HEK293 (cell line): ENCODE results near the gene SKIC8.
A peak's percentile ranks its signal among the peaks of the same experiment; 100 is the strongest.

Source experiments
- KLF1 ChIP-seq: fragments of 450-650 bp; formaldehyde crosslinking; IDR thresholded peaks from 2 replicates; pipeline ENCODE4 v1.5.1; 2016; ENCODE audit warnings: missing biosample characterization, missing genetic modification characterization
- KLF8 ChIP-seq: fragments of 450-650 bp; formaldehyde crosslinking; IDR thresholded peaks from 2 replicates; pipeline ENCODE4 v1.5.1; 2016; ENCODE audit warnings: missing biosample characterization, missing genetic modification characterization
- KLF9 ChIP-seq: fragments of 450-650 bp; formaldehyde crosslinking; IDR thresholded peaks from 2 replicates; pipeline ENCODE4 v1.5.1; 2016; ENCODE audit warnings: missing biosample characterization, missing genetic modification characterization, low read depth
- MEIS1 ChIP-seq: sonication (generic); formaldehyde crosslinking; IDR thresholded peaks from 2 replicates; pipeline ENCODE4 v1.8.1; 2022; ENCODE audit warnings: missing genetic modification reagents, mild to moderate bottlenecking, borderline replicate concordance
- SP2 ChIP-seq: fragments of 450-650 bp; formaldehyde crosslinking; IDR thresholded peaks from 2 replicates; pipeline ENCODE4 v1.5.1; 2016; ENCODE audit warnings: missing biosample characterization, missing genetic modification characterization
- SP7 ChIP-seq: fragments of 450-650 bp; formaldehyde crosslinking; IDR thresholded peaks from 2 replicates; pipeline ENCODE4 v1.5.1; 2016; ENCODE audit warnings: missing biosample characterization, missing genetic modification characterization
- TRIM28 ChIP-seq: IDR thresholded peaks from 2 replicates; pipeline ENCODE4 v1.6.1; 2011; ENCODE audit warnings: low read length, control low read depth, borderline replicate concordance
- YY1 ChIP-seq: fragments of 450-650 bp; formaldehyde crosslinking; IDR thresholded peaks from 2 replicates; pipeline ENCODE4 v1.5.1; 2018; ENCODE audit warnings: missing biosample characterization, missing genetic modification characterization
- ZEB2 ChIP-seq: fragments of 450-650 bp; formaldehyde crosslinking; IDR thresholded peaks from 2 replicates; pipeline ENCODE4 v1.5.1; 2016; ENCODE audit warnings: missing biosample characterization, missing genetic modification characterization
- ZNF112 ChIP-seq: fragments of 450-650 bp; formaldehyde crosslinking; IDR thresholded peaks from 2 replicates; pipeline ENCODE4 v1.5.0; 2017; ENCODE audit warnings: missing biosample characterization, missing genetic modification characterization
- ZNF433 ChIP-seq: fragments of 450-650 bp; formaldehyde crosslinking; IDR thresholded peaks from 2 replicates; pipeline ENCODE4 v1.5.1; 2016; ENCODE audit warnings: missing biosample characterization, missing genetic modification characterization, low read depth
- TF ChIP-seq, protein P1 (sequence below): fragments of 450-650 bp; formaldehyde crosslinking; conservative IDR thresholded peaks from 2 replicates; pipeline ENCODE4 v1.5.1; 2016; ENCODE audit warnings: low read depth, missing biosample characterization, missing genetic modification characterization
- TF ChIP-seq, protein P2 (sequence below): fragments of 450-650 bp; formaldehyde crosslinking; IDR thresholded peaks from 2 replicates; pipeline ENCODE4 v1.5.1; 2017; ENCODE audit warnings: missing biosample characterization, missing genetic modification characterization
- TF ChIP-seq, protein P3 (sequence below): fragments of 450-650 bp; formaldehyde crosslinking; IDR thresholded peaks from 2 replicates; pipeline ENCODE4 v1.5.1; 2016; ENCODE audit warnings: missing biosample characterization, missing genetic modification characterization
- TF ChIP-seq, protein P4 (sequence below): fragments of 450-650 bp; formaldehyde crosslinking; optimal IDR thresholded peaks from 2 replicates; pipeline ENCODE3; 2016; ENCODE audit warnings: missing biosample characterization, mild to moderate bottlenecking, missing genetic modification characterization
- TF ChIP-seq, protein P5 (sequence below): fragments of 450-650 bp; formaldehyde crosslinking; conservative IDR thresholded peaks from 2 replicates; pipeline ENCODE4 v1.5.1; 2016; ENCODE audit warnings: low read depth, missing biosample characterization, missing genetic modification characterization
- TF ChIP-seq, protein P6 (sequence below): fragments of 450-650 bp; formaldehyde crosslinking; IDR thresholded peaks from 2 replicates; pipeline ENCODE4 v1.5.1; 2016; ENCODE audit warnings: missing biosample characterization, missing genetic modification characterization
- TF ChIP-seq, protein P7 (sequence below): fragments of 450-650 bp; IDR thresholded peaks from 2 replicates; pipeline ENCODE4 v1.5.1; 2018; ENCODE audit warnings: missing biosample characterization, mild to moderate bottlenecking, missing genetic modification characterization

The SKIC8 gene

DNA sequence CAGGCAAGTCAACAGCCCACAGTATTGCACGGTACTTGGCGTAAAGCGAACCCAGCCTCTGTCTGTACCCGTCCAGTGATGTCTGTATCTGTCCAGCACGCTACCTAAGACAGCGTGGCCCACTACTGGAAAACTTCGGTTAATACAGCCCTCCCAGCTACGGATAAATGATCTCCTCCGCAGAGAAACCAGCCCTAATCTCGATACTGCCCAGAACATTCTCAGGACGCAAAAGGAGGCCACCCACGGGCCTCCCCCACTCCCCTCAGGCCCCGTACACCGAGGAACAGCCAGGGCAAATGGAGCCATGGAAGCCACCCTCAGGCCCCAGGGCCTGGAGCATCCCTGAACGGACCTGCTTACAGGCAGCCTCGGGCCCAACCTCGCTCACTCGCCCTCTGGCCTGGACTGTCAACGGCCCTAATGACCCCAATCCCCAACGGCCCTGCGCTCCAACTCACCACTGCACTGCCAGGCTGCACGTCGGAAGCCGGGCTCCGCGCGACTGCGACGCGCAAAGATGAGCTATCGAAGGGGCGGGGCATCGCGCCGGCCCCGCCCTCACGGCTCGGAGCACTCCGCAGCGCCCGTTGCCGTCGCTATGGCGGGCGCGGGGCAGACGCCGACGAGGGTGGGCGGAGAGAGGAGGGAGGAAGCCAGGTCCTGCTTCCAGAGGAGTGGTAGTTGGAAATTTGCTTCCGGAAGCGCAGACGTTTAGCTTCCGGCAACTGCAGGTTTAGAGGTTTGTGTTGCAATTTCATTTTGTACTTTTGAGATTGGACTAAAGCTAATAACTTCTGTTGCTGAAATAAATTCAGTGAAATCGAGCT lies at the start of gene SKIC8 (continued):
- TF ChIP-seq, protein P1, sequence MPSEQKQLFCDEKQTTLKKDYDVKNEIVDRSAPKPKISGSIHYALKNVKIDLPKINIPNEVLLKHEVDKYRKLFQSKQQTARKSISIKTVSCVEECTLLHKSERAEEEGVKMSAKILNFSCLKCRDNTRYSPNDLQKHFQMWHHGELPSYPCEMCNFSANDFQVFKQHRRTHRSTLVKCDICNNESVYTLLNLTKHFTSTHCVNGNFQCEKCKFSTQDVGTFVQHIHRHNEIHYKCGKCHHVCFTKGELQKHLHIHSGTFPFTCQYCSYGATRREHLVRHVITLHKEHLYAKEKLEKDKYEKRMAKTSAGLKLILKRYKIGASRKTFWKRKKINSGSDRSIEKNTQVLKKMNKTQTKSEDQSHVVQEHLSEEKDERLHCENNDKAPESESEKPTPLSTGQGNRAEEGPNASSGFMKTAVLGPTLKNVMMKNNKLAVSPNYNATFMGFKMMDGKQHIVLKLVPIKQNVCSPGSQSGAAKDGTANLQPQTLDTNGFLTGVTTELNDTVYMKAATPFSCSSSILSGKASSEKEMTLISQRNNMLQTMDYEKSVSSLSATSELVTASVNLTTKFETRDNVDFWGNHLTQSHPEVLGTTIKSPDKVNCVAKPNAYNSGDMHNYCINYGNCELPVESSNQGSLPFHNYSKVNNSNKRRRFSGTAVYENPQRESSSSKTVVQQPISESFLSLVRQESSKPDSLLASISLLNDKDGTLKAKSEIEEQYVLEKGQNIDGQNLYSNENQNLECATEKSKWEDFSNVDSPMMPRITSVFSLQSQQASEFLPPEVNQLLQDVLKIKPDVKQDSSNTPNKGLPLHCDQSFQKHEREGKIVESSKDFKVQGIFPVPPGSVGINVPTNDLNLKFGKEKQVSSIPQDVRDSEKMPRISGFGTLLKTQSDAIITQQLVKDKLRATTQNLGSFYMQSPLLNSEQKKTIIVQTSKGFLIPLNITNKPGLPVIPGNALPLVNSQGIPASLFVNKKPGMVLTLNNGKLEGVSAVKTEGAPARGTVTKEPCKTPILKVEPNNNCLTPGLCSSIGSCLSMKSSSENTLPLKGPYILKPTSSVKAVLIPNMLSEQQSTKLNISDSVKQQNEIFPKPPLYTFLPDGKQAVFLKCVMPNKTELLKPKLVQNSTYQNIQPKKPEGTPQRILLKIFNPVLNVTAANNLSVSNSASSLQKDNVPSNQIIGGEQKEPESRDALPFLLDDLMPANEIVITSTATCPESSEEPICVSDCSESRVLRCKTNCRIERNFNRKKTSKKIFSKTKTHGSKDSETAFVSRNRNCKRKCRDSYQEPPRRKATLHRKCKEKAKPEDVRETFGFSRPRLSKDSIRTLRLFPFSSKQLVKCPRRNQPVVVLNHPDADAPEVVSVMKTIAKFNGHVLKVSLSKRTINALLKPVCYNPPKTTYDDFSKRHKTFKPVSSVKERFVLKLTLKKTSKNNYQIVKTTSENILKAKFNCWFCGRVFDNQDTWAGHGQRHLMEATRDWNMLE (tag by site-specific recombination) = peak; percentile 100
- peak; percentile 82 for TF ChIP-seq KLF9 (tag by site-specific recombination)
- peak; percentile 97 for TF ChIP-seq SP2 (tag by site-specific recombination)
- TF ChIP-seq, protein P2, sequence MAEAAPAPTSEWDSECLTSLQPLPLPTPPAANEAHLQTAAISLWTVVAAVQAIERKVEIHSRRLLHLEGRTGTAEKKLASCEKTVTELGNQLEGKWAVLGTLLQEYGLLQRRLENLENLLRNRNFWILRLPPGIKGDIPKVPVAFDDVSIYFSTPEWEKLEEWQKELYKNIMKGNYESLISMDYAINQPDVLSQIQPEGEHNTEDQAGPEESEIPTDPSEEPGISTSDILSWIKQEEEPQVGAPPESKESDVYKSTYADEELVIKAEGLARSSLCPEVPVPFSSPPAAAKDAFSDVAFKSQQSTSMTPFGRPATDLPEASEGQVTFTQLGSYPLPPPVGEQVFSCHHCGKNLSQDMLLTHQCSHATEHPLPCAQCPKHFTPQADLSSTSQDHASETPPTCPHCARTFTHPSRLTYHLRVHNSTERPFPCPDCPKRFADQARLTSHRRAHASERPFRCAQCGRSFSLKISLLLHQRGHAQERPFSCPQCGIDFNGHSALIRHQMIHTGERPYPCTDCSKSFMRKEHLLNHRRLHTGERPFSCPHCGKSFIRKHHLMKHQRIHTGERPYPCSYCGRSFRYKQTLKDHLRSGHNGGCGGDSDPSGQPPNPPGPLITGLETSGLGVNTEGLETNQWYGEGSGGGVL (tag by site-specific recombination) = peak; percentile 44
- TF ChIP-seq, protein P3, sequence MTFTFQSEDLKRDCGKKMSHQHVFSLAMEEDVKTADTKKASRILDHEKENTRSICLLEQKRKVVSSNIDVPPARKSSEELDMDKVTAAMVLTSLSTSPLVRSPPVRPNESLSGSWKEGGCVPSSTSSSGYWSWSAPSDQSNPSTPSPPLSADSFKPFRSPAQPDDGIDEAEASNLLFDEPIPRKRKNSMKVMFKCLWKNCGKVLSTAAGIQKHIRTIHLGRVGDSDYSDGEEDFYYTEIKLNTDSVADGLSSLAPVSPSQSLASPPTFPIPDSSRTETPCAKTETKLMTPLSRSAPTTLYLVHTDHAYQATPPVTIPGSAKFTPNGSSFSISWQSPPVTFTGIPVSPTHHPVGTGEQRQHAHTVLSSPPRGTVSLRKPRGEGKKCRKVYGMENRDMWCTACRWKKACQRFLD (tag by site-specific recombination) = peak; percentile 72
- TF ChIP-seq, protein P4, sequence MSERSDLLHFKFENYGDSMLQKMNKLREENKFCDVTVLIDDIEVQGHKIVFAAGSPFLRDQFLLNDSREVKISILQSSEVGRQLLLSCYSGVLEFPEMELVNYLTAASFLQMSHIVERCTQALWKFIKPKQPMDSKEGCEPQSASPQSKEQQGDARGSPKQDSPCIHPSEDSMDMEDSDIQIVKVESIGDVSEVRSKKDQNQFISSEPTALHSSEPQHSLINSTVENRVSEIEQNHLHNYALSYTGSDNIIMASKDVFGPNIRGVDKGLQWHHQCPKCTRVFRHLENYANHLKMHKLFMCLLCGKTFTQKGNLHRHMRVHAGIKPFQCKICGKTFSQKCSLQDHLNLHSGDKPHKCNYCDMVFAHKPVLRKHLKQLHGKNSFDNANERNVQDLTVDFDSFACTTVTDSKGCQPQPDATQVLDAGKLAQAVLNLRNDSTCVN (tag by site-specific recombination) = peak; percentile 71
- TF ChIP-seq KLF1 (tag by site-specific recombination) = peak; percentile 14; the same call in 1 of the 2 replicates
- no peak for TF ChIP-seq ZNF112 (tag by site-specific recombination)
- TF ChIP-seq, protein P5, sequence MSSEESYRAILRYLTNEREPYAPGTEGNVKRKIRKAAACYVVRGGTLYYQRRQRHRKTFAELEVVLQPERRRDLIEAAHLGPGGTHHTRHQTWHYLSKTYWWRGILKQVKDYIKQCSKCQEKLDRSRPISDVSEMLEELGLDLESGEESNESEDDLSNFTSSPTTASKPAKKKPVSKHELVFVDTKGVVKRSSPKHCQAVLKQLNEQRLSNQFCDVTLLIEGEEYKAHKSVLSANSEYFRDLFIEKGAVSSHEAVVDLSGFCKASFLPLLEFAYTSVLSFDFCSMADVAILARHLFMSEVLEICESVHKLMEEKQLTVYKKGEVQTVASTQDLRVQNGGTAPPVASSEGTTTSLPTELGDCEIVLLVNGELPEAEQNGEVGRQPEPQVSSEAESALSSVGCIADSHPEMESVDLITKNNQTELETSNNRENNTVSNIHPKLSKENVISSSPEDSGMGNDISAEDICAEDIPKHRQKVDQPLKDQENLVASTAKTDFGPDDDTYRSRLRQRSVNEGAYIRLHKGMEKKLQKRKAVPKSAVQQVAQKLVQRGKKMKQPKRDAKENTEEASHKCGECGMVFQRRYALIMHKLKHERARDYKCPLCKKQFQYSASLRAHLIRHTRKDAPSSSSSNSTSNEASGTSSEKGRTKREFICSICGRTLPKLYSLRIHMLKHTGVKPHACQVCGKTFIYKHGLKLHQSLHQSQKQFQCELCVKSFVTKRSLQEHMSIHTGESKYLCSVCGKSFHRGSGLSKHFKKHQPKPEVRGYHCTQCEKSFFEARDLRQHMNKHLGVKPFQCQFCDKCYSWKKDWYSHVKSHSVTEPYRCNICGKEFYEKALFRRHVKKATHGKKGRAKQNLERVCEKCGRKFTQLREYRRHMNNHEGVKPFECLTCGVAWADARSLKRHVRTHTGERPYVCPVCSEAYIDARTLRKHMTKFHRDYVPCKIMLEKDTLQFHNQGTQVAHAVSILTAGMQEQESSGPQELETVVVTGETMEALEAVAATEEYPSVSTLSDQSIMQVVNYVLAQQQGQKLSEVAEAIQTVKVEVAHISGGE (tag by site-specific recombination) = peak; percentile 94
- peak; percentile 80 for TF ChIP-seq ZEB2 (tag by site-specific recombination)
- peak; percentile 51; the same call in 1 of the 2 replicates for TF ChIP-seq YY1 (tag by site-specific recombination)
- peak; percentile 69; the same call in 1 of the 2 replicates for TF ChIP-seq TRIM28
- TF ChIP-seq KLF8 (tag by site-specific recombination) = peak; percentile 71; the same call in 1 of the 2 replicates
- TF ChIP-seq SP7 (tag by site-specific recombination) = peak; percentile 71
- TF ChIP-seq ZNF433 (tag by site-specific recombination) = no peak
- TF ChIP-seq MEIS1 (CRISPR knock-in tag) = no peak
- TF ChIP-seq, protein P6, sequence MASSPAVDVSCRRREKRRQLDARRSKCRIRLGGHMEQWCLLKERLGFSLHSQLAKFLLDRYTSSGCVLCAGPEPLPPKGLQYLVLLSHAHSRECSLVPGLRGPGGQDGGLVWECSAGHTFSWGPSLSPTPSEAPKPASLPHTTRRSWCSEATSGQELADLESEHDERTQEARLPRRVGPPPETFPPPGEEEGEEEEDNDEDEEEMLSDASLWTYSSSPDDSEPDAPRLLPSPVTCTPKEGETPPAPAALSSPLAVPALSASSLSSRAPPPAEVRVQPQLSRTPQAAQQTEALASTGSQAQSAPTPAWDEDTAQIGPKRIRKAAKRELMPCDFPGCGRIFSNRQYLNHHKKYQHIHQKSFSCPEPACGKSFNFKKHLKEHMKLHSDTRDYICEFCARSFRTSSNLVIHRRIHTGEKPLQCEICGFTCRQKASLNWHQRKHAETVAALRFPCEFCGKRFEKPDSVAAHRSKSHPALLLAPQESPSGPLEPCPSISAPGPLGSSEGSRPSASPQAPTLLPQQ = peak; percentile 59; the same call in 1 of the 2 replicates
- TF ChIP-seq, protein P7, sequence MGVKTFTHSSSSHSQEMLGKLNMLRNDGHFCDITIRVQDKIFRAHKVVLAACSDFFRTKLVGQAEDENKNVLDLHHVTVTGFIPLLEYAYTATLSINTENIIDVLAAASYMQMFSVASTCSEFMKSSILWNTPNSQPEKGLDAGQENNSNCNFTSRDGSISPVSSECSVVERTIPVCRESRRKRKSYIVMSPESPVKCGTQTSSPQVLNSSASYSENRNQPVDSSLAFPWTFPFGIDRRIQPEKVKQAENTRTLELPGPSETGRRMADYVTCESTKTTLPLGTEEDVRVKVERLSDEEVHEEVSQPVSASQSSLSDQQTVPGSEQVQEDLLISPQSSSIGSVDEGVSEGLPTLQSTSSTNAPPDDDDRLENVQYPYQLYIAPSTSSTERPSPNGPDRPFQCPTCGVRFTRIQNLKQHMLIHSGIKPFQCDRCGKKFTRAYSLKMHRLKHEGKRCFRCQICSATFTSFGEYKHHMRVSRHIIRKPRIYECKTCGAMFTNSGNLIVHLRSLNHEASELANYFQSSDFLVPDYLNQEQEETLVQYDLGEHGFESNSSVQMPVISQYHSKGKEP (tag by site-specific recombination) = peak; percentile 32; the same call in 1 of the 2 replicates
